NAMALWA (cell line): ENCODE results near the gene TRPM8.

Source experiments
- DNase-seq: peaks from one replicate; pipeline ENCODE4 v3.0.0-alpha.2; 2015; ENCODE audit warnings: low spot score

TRPM8 gene

DNA sequence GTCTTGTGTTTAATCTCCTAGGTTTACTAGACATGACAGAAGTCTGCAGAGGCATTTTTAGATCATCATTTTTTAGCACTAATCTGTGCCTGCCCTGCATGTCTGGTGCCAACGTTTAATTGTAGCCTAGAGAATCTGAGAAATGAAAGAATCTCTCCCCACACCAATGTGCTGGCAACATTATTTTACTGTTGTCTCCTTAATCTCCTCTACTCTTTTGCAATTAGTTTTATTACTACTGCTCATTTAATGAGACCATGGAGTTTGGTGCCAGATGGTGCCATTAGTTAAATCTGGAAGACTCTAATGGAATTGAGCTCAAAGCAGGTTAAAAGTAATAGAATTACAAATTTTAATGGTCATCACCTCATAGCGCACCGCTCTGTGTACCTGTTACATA, 129.3 kb downstream of the TRPM8 start:
- DNase-seq: no peak

DNA sequence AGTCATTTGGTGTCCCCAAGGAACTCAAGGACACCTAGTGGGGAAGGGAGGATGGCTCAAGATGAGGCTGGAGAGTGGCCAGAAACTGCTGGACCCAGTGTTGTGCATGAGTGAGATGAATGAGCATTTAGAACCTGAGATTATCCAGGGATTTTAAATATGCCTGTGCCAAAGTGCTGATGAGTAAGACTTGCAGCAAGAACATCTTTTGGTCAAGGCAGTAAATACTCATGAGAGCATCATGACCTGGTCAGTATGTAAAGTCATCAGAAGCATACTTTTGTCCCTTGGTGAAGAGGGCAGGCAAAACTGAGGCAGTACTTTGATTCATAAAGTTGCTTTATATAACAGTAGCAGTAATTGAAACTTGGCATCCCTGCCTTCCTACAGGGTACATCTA, 130.2 kb downstream of the TRPM8 start:
- no peak for DNase-seq

DNA sequence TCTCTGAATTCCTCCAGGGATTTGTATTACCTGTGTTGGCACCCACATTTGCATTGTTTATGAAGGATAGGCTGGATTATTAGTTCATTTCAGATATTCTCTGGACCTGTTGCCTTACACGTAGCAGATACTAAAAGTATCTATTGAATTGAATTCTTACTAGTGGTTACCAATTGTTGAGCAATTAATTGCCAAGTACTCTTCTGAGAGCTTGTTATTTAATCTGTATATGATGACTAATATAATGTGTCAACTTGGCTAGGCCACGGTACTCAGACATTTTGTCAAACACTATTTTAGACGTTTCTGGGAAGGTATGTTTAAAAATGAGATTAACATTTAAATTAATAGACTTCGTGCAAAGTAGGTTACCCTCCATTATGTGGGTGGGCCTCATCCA, 130.9 kb downstream of the TRPM8 start:
- no peak for DNase-seq

DNA sequence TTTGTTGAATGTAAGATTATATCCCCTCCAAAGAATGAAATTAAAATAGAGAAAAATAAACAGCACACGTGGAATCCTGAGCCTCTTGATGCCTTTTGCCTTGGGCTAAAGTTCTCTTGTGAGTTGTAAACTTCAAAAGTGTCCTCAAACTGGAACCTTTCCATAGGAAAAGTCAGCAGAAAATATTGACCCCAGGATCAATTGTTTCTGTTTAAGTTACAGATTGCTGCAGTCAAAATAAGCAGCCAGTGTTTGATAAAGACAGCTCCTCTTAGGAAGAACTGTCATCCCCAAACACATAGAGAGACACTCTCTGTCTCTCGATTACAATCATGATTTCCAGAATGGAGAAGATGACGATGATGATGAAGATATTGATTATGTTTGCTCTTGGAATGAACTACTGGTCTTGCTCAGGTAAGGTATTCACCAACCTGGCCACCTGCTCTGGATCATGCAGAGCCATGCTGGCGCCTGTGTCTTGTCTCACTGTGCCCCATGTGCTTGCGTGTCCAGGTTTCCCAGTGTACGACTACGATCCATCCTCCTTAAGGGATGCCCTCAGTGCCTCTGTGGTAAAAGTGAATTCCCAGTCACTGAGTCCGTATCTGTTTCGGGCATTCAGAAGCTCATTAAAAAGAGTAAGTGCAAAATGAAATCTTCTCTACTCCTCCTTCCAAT, 133.4 kb downstream of the TRPM8 start, which contains the start of gene SPP2:
Gene SPP2, plus strand, starts transcription at position 248 of the 681 bp plus-strand sequence. Its CDS starts 85 bp downstream, at position 333.
- no peak for DNase-seq

DNA sequence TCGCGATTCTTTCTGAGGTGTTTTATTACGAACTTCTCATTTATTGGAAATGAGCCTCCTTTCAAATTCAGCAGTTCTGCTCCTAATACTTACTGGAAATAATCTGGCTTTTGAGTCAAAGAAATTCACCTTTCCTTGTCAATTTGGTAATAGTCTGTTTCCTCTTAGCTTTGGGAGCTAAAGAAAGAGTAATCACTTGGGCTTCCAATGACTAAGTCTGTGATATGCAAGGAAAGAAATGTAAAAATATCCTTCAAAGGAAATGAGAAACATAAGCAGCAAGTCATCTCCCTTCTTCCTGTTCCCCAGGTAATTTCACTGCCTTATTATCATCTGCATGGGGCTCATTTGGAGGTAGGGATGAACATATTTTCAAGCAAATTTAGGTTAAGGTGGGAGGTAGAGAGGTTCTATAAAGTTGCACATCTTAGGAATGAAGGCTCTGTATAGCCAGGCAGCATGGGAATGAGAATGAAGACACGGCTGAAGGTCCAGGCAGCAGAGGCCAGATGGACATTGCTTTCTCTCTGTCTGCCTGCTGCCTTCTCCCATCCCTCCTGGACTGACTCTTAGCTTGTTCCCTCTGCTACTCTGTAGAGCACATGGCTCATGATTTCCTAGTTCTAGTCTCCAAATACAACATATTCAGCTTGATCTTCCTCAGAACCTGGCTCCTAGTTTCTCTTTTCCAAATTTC, 134.3 kb downstream of the TRPM8 start:
- DNase-seq: no peak

DNA sequence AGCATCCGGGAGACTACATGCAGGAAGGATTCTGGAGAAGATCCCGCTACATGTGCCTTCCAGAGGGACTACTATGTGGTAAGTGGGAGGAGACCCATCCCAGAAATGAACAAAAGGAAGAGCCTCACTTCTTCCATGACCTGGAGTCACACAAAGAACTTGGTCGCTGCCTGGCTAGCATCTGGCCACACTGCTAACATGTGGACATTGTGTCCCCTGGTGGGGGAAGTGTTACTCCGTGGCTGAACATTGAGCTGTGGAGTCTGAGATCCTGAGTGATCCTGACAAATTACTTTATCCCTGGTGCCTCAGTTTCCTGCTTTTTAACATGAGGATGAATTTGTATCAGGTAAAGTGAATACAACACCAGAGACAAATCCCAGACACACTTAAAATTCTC, 141.7 kb downstream of the TRPM8 start:
- no peak for DNase-seq

DNA sequence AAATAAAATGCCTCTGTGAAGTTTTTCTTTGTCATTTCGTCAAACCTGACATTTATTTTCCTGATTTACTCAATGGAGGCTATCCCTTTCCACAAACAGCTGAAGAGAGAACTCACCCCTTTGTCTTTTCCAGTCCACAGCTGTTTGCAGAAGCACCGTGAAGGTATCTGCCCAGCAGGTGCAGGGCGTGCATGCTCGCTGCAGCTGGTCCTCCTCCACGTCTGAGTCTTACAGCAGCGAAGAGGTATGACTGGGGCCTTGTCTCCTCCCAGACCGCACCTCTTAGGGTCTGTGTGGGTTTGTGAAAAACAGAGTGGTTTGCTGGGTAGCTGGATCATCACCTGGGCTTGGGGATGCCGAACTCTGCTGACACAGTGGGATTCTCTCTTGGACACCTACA, 143.1 kb downstream of the TRPM8 start:
- no peak for DNase-seq

DNA sequence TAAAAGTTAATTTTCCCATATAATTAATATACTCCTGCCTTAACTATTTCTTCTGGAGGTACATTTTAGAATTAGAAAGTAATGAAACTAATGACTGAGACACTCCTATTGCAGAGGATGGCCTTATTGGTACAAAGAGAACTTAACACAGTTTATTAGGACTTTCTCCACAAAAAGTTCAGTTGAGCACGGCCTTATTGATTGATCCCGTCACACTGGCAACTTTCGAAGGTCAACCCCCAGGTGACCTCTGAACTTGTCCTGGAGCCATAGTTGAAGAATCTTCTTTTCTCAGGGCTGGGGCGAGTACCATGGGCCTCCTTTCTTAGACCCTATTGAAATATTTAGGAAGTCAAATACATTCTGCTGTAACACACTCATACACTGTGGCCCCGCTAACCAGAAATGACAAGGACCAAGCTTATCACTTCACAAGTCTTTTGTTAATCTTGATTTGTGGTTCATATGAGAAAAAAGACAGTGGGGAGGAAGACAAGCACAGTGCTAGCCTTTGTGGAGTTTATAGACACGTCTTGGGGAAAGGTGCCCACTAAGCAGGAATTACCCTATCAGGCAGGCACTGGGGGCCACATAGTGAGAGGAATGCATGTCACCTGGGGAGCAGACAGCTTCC, 144.6 kb downstream of the TRPM8 start:
- DNase-seq: no peak

DNA sequence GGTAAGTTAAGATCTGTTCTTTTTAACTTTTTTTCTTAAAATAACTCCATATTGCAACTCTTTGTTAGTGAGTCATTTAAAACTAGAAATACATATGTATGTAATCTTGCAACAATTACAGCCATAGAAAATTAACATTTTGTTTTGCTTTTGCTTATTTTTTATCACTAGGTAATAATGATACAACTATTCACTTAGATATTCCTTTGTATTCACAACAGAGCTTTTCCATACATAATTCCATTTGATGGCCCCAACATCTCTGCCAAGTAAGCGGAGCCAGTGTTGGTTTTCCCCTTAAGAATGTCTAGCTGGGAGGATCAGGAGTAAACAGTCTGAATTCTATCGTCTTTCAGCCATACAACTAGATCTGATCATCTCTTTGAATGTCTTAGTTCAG, 149.4 kb downstream of the TRPM8 start:
- DNase-seq: no peak
